Measurements from ENCODE around the gene TTLL5.
"Not testable (repeated sequence)": the region's sequence is repeated elsewhere in the genome, so short reads cannot be mapped to it uniquely, and the experiment has no call there.

Gene TTLL5

GRCh38 chr14:75925141-75925840, 264.2 kb downstream of the TTLL5 start:
- not testable (repeated sequence) for DNase-seq

GRCh38 chr14:75926431-75927115, 265.5 kb downstream of the TTLL5 start:
- no peak for DNase-seq

- DNase-seq: no peak
Measured at GRCh38 chr14:75927564-75928087, 266.6 kb downstream of the TTLL5 start.

GRCh38 chr14:75928690-75929181, 267.7 kb downstream of the TTLL5 start:
- no peak for DNase-seq

GRCh38 chr14:75933712-75934296, 272.8 kb downstream of the TTLL5 start:
- no peak for DNase-seq

- DNase-seq: no peak
Measured at GRCh38 chr14:75934998-75935628, 274.1 kb downstream of the TTLL5 start.

- no peak for DNase-seq
Measured at GRCh38 chr14:75939200-75939599, 278.2 kb downstream of the TTLL5 start.

- DNase-seq: no peak
Measured at GRCh38 chr14:75941030-75941429, 280.0 kb downstream of the TTLL5 start.

- DNase-seq: no peak
Measured at GRCh38 chr14:75944607-75945241, 283.7 kb downstream of the TTLL5 start.

- DNase-seq: no peak
Measured at GRCh38 chr14:75946785-75947184, 285.7 kb downstream of the TTLL5 start.

- DNase-seq: no peak
Measured at GRCh38 chr14:75952489-75952888, 291.4 kb downstream of the TTLL5 start.

- no peak for DNase-seq
Measured at GRCh38 chr14:75959031-75959430, 298.0 kb downstream of the TTLL5 start.

GRCh38 chr14:75960231-75960630, 299.2 kb downstream of the TTLL5 start:
- no peak for DNase-seq

- DNase-seq: no peak
Measured at GRCh38 chr14:75961662-75962061, 300.6 kb downstream of the TTLL5 start.

GRCh38 chr14:75967866-75968265, 306.8 kb downstream of the TTLL5 start:
- no peak for DNase-seq

- DNase-seq: no peak
Measured at GRCh38 chr14:75968456-75968855, 307.4 kb downstream of the TTLL5 start.

GRCh38 chr14:75969126-75969525, 308.1 kb downstream of the TTLL5 start:
- DNase-seq: no peak

GRCh38 chr14:75969891-75970290, 308.8 kb downstream of the TTLL5 start:
- DNase-seq: no peak

GRCh38 chr14:75970989-75971388, 309.9 kb downstream of the TTLL5 start:
- no peak for DNase-seq

- no peak for DNase-seq
Measured at GRCh38 chr14:75971509-75971908, 310.5 kb downstream of the TTLL5 start.

GRCh38 chr14:75972801-75973421, 311.9 kb downstream of the TTLL5 start:
- DNase-seq: no peak
